GM19328 (cell line): ENCODE data around the gene TMEM178B.
"Not testable (repeated sequence)": the region's sequence is repeated elsewhere in the genome, so short reads cannot be mapped to it uniquely, and the experiment has no call there.

Experiments
- ATAC-seq: cut with Tn5 transposase; IDR thresholded peaks from one replicate; pipeline ENCODE4 v1.9.1; 2021; ENCODE audit warnings: mild to moderate bottlenecking, moderate library complexity; ENCODE audit not compliant: unreplicated experiment

TMEM178B gene

DNA sequence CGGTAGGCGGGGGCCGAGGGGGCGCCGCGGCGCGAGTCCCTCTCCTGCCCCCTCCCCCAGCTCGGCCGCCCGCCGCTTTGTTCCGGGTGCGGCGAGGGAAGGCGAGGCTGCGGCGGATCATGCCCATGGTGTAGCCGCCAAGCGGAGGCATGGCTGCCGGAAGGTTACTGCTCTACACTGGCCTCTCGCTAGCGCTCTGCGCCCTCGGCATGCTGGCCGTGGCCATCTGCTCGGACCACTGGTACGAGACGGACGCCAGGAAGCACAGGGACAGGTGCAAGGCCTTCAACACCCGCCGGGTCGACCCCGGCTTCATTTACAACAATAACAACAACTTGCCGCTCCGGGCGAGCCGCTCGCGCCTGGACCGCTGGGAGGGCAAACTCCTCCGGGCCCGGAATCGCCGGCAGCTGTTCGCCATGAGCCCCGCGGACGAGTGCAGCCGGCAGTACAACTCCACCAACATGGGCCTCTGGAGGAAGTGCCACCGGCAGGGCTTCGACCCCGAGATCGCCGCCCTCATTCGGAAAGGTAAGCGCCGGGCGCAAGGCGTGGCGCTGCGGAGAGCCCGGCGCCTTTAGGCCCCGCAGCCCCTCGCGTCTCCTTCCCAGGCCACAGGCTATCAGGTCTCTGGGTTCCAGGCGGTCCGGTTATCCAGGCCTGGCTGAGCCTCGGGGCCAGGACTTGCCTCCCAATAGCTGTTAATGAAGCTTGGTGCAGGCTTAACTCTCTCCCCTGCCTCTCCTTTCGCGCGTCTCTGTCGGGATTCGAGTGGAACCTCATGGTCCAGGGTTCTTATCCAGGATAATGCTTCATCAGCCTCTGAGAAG lies 513 bp downstream of the TMEM178B start:
- no peak for ATAC-seq

DNA sequence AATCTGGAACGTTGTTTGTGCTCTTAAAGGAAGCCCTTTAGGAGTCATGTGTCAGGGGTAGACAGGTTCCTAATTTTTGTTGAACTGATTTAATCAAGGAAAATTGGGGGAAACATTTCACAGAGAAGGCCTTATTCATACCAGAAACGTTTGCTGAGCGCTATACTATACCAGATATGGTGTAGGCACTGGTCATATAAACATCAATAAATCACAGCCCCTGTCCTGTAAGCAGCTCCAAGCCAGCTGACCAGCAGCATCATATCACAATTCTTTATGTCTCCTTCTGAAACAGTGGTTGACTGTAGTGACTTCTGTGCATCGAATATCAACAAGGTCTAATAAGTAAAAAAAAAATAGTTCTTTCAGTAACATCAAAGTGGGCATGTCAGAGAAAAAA lies 1.1 kb downstream of the TMEM178B start:
- no peak for ATAC-seq

DNA sequence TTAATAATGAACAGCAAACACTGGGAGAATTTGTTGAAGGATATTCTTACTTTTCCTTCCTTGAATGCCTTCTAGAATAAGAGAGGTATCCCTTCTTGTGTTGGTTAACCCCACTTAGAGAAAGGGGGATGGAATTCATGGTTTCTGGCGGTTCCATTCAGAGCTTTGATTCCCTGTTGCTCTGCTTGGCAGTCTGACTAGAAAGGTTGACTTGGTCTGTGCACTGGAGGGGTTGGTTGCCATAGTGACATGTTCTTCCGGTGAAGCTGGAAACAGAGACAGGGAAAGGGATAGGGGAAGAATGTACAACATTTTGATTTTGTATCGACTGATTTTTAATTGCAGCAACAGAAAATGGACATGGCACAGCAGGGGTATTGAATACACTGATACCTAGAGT lies 2.5 kb downstream of the TMEM178B start:
- no peak for ATAC-seq

DNA sequence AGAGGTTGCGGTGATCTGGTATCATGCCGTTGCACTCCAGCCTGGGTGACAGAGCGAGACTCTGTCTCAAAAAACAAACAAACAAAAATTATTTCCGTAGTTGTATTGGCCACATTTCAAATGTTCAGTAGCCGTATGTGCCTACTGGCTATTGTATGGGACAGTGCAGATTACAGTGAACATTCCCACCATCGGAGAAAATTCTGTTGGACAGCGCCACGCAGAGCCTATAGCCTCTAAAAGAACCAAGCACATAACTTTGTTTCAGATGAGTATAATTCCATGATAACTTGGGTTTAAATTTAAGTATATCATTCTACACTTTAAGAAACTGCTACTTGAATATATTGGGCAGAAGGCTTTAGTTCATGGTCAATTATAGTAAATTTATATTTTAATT lies 5.4 kb downstream of the TMEM178B start:
- ATAC-seq, result no peak

DNA sequence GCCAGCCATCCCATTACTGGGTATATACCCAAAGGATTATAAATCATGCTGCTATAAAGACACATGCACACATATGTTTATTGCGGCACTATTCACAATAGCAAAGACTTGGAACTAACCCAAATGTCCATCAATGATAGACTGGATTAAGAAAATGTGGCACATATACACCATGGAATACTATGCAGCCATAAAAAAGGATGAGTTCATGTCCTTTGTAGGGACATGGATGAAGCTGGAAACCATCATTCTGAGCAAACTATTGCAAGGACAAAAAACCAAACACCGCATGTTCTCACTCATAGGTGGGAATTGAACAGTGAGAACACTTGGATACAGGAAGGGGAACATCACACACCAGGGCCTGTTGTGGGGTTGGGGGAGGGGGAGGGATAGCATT lies 15.6 kb downstream of the TMEM178B start:
- not testable (repeated sequence) for ATAC-seq

DNA sequence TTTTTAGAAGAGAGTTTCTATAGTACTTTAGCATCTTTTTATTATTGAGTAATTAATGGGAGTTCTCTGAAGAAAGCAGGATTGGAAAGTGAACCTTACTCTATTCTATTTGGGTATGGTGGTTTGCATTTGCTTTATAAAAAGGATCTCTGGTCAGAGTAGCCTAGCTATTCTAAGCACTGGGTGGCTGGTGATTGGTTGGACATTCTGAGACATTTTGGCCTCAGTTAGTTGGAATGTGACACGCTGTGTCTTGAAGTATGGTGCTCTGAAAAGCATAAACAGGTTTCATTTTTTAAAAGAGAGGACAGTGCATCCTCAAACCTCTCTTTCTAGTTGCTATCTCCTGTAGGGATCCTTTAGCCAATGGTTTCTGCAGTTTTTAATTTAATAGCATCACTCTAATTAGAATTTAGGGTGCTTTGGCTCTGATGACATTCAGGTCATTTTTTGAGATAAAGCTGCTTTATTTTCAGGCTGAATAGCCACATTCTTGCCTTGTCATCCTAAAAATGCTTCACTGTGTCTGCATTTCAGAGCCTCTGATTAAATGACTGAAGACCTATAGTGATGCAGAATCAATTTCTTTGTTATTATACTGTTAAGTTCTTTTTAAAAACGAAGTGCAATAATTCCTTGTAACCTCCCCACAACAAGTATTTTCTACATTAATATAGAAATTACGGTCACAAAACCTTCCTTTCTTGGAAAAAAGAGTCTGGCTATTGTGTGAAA lies 20.6 kb downstream of the TMEM178B start:
- no peak for ATAC-seq

DNA sequence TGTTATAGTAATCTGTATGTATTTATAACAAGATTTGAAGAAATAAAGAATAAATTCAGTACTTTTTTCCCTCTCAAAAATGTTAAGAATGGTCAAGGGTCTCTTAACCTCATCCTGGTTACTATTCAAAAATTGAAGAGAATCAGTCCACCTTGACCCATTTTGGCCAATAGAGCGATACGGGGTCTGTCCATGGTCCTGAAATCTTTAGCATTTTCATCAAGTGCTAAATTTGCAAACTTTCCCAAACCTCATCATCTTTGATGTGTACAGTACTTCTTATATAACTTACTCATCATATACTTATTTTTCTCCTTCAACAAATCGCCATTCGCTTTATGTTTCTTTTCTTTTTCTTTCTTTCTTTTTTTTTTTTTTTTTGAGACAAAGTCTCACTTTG lies 23.6 kb downstream of the TMEM178B start:
- ATAC-seq, result no peak

DNA sequence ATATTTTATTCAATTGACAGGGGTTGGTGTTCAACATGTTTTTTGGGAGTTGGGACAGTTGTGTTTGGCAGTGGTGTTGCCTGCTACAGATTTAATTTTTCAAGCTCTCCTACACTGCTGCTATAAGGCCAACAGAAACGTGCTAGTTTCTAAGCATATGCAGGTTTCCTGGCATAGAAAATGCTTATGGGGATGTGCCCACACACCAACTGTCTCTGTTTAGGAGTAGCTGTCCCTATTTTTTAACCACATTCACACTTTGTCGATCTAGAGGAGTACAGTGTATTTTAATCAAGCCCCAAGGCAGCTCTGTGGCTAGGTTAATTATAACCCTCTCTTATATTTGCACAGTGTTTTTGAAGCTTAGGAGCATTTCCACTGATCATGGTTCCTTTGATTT lies 28.6 kb downstream of the TMEM178B start:
- ATAC-seq, result no peak

DNA sequence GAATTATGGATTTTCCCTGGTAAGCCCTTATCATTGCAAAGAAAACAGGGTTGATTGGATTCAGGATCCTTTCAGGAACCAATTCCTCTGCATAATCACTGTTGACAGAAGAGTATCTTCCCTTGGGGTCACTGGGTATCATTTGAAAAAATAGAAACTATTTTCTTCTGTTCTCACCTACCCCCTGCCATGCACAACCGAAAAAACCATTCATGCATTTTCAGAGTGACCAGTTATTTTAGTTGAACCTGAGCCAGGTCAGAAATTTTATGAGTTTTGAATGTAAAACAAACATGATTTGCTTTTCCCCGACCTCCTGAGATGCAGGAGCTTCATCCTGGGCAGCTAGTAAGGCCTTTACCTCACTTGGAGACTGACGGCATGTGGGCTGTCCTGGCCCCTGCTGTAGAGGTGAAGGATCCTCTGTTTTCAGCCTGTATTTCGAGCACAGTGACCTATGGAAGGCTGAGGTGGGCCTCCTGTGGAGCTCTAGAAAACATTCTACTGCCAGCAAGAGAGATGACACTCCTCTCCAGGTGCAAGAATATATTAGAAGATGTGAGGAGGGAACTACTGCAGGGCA lies 30.1 kb downstream of the TMEM178B start:
- ATAC-seq, result no peak

DNA sequence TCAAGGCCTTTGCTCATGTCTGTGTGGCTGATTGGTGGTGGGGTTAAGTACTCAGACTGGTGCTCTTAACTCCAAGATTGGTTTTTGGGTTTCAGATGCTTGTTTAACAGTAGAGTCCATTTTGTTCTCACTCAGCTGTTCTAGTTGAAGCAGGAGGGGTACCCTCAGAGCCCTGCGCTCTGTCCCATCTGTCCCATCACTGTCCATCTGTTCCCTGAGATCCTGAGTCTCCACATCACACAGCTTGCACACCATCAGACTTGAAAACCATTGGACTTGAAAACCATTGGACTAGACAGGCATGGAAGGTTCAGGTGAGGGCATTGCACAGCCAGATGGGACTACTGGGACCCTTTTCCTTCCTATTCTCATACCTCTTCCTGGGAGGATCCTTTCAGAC lies 39.3 kb downstream of the TMEM178B start:
- ATAC-seq, result no peak

DNA sequence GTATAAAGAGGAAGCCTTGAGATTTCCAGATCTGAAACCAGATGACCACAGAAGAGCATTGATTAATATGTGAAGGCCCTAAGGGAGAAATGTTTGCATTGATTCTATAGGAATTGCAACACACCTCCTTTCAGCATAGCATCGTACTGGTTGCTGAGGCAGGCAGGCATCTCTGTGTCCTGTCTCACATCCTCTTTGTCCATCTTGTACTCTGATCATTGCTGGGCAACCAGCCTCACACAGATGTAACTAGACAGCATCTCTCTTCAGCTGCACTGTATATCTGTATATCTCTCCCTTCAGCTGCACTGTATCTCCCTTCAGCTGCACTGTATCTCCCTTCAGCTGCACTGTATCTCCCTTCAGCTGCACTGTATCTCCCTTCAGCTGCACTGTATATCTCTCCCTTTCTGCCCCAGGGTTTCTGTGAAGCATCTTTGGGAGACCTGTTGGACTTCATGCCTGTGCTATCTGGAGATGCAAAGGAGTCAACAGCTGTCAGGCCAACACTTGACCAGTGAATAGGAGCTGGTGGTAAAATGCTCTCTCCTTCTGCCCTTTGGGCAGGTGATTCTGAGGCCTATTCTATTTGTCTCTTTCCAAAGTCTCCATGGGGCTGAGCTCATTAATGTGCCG lies 40.3 kb downstream of the TMEM178B start:
- no peak for ATAC-seq

DNA sequence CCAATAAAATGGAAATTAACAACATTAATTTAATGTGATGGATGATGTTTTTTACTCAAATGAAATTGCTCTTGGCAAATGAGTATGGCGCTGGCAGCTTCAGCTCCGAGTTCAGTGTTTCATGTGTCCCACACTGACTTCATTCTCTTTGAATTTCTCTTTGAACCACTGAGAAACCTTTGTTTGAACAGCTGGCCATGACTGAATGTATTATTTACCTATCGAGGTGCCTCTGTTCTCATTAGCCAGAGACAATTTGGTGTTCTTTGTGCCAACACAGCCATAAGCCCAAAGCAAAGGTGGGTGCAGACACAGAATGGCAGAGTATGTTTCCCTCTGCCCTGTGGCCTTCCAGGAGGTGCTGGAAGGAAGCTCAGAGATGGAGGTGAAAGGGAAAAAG lies 42.1 kb downstream of the TMEM178B start:
- no peak for ATAC-seq

DNA sequence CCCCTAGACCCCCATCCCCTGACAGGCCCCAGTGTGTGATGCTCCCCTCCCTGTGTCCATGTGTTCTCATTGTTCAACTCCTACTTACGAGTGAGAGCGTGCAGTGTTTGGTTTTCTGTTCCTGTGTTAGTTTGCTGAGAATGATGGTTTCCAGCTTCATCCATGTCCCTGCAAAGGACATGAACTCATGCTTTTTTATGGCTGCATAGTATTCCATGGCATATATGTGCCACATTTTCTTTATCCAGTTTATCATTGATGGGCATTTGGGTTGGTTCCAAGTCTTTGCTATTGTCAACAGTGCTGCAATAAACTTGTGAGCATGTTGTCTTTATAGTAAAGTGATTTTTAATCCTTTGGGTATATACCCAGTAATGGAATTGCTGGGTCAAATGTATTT lies 42.8 kb downstream of the TMEM178B start:
- ATAC-seq, result not testable (repeated sequence)

DNA sequence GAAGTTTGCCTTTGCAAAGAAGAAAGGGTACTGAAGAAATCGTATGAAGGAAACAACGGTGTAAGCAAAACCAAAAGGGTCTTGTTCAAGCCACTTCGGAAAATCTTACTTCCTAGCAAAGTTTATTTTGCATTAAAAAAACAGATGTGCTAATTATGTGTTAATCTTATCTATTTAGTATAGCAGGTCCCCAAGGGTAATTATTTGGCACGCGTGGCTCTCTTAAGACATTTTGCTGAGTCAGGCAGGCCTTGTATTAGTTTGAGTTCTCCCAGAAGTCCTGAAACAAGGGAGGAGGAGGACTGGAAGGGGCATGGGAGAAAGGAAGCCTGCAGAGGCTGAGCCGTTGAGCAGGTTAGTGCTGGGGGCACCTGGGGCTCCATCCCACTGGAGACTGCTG lies 44.9 kb downstream of the TMEM178B start:
- ATAC-seq, result no peak

DNA sequence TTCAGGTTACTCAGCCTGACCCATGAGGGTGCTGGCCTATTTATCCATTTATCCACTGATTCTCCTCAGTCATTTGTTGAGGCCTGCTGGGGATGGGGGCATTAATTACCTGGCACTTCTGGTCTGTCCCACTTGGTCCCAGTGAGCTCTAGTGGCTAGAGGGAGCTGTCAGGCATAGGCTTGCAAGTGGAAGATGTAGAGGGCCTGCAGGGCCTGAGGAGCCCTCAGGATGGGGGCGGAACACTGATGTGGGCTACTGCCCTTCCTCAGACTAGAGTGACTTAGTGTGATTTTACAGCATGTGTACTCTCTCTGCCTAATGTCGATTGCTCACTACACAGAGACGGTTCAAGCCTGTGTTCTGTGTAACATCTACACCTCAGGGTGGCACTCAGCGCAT lies 45.3 kb downstream of the TMEM178B start:
- ATAC-seq, result no peak

DNA sequence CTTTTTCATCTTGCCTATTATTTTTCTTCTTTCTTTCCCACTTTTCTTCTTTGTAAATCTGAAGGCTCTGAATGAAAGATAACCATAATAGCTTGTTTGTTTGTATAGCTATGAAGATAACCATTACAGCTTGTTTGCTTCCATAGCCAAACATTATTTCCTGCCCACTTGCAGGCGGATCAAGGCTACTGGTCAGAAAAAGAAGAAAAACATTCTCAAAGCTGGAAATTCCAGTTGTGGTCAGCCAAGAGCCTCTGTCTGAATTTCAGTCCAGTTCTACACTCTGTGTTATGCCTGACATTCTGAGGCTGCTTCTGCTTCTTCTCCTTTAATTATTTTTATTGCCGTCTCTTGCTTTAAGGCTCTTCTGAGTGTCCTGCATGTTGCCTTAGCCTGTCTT lies 48.9 kb downstream of the TMEM178B start:
- ATAC-seq, result no peak

DNA sequence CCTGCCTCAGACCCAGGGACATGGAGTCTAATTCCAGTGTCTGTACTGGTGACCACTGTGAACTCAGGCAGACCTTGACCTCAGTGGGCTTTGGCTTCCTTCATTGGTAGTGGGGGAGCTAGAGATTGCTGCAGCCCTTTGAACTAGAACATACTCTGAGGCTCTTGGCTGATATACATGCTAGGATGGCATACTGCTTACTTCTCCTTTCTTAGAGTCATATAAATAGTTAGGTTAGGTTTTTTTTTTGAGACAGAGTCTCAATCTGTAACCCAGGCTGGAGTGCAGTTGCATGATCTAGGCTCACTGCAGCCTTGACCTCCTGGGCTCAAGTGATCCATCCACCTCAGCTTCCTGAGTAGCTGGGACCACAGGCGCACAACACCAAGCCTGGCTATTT lies 49.7 kb downstream of the TMEM178B start:
- ATAC-seq, result no peak

DNA sequence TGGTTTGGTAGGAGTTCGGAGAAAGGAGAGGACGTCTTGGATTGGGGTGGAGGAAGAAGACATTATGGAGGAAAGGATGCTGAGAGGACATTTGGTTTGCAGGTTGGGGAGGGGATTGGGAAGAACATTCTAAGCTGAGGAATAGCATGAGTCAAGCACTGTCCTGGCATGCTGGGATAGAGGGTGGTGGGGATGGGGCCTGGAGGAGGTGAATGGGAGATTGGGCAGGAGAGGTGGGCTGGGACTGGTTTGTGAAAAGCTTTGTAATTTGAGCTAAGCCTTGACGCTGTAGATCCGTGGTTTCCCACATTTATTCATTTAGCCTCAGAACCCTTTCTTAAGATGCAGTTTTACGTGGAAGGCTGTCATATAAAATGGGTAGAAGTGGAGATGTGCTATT lies 52.2 kb downstream of the TMEM178B start:
- ATAC-seq, result no peak

DNA sequence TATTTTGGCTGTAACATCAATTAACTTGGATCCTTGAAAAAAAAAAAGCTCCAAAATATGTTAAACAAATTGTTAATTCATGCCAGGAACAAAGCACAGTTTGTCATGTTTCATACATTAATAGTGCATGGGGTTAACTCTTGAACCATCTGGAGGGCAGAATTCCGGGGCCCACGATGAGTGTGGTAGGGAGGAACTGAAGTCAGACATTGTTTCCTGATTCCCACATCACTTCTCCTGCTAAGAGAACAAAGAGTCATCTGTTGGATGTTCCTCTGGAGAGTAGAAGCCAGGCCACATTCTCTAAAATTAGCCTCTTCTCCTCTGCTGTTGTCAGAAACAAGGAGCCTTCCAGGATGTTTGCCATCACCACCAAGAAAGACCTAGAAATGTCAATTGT lies 54.6 kb downstream of the TMEM178B start:
- no peak for ATAC-seq

DNA sequence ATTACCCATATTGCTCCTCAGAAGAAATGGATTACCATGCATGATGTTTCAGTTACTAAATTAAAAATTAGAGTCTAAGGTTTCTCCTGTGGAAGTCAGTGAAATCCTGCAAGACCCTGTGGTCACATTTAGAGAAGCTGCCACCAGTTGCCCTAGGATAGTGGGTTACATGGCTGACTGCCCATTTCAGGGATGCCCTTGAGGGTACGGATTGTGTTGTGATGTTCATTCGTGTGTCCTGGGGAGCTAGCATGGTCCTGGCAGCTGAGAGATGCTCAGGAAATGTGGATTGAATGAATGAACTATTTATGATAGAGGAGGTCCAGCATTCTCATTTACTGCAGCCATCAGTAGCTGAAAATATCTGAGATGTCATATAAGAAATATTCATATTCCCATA lies 55.1 kb downstream of the TMEM178B start:
- ATAC-seq, result no peak

DNA sequence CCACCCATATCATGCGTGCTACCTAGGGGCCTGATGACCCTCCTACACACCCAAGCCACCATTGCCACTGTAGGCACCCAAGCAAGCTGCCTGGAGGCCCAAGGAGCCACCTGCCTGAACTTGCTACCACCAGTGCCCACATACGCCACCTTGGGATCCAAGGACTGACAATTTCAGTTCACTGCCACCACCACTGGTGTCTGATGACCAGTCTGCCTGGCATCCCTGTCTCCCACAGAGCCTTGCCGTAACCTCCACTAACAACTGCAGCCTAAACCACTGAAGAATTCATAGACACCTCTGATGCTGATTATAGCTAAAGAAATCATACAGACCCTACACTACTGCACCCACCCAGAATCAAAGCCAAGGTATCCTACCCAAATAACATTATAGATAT lies 58.8 kb downstream of the TMEM178B start:
- ATAC-seq, result no peak

DNA sequence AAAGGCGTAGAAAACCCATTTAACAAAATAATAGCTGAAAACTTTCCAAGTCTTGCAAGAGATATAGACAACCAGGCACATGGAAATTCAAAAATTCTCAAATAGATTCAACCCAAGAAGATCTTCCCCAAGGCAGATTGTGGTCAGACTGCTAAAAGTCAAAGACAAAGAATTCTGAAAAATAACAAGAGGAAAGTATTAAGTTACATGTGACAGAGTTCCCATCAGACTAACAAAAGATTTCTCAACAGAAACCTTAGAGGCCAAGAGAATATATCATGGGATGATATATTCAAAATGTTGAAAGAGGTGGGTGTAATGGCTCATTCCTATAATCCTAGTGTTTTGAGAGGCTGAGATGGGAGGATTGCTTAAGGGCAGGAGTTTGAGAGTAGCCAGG lies 59.8 kb downstream of the TMEM178B start:
- no peak for ATAC-seq
